Measurements from ENCODE around the gene CSF3R.

The CSF3R gene

DNA sequence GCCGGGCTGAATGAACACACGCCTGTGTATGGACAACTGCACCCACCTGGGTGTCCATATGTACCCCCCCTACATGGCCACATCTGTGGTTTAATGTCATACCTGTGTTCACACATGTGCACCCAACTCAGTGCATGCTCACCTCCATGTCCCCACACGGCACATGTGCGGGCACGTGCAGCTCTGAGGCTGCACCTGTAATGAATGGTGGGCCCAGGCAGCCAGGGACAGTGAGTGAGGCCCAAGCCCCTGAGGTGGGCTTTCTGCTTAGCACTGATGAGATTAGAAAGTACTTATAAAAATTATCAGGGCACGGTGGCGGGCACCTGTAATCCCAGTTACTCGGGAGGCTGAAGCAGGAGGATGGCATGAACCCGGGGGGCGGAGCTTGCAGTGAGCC lies 42.5 kb upstream of the CSF3R start:
- DNase-seq (ENCODE audit: insufficient read length, low spot score) (no peak), FAIRE-seq (no peak)
- TF ChIP-seq, protein P1, sequence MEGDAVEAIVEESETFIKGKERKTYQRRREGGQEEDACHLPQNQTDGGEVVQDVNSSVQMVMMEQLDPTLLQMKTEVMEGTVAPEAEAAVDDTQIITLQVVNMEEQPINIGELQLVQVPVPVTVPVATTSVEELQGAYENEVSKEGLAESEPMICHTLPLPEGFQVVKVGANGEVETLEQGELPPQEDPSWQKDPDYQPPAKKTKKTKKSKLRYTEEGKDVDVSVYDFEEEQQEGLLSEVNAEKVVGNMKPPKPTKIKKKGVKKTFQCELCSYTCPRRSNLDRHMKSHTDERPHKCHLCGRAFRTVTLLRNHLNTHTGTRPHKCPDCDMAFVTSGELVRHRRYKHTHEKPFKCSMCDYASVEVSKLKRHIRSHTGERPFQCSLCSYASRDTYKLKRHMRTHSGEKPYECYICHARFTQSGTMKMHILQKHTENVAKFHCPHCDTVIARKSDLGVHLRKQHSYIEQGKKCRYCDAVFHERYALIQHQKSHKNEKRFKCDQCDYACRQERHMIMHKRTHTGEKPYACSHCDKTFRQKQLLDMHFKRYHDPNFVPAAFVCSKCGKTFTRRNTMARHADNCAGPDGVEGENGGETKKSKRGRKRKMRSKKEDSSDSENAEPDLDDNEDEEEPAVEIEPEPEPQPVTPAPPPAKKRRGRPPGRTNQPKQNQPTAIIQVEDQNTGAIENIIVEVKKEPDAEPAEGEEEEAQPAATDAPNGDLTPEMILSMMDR (IDR thresholded peaks at IDR 0.05; ENCODE audit: insufficient read depth, missing control alignments), result no peak

DNA sequence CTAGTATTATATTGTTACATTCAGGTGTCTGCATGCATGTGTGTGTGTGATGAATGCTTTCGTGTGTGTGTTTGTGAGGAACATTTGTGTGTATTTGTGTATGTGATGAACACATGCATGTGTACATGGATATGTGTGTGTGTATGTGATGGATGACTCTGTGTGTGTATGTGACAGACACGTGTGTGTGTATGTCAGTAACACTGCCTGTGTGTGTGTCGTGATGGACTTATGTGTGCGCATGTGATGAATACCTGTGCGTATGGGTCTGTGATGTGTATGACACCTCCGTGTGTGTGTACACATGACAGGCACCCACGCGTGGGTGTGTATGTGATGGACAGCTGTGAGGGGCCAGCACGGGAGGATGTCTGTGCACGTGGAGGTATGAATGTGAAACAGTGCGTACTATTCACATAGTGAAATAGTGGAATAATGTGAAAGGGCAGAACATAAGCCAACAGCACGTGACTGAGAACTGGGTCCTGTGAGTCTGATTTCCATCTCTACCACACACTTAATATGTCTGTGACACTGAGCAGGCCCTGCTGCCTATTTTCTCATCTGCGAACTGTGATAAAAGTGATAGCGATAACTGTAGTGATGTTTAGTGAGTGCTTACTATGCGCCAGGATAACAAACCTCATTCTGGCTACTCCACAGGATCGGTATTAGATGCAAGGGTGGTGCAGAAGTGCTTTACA lies 41.8 kb upstream of the CSF3R start:
- no peak for DNase-seq (ENCODE audit: insufficient read length, low spot score)
- TF ChIP-seq, protein P1 (IDR thresholded peaks at IDR 0.05; ENCODE audit: insufficient read depth, missing control alignments), result no peak
- no peak for FAIRE-seq

DNA sequence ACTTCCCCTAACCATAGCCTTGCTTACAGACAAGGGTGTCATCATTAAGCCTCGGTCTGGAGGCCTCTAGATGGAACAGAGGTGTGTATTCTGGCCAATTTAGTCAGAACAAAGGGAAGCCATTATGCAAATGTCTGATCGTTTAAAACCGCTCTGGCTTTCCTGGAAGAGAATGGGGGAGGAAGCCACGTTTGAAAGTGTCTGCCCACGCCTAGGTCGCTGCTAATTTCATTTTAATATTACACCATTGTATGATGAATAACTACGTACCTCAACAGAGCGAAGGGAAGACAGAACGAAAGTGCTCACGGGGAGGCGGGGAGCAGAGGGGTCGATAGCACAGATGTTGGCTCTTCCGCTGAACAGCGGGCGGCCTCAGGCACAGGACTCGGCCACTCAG lies 41.1 kb upstream of the CSF3R start:
- TF ChIP-seq, protein P1 (IDR thresholded peaks at IDR 0.05; ENCODE audit: insufficient read depth, missing control alignments), result no peak
- no peak for FAIRE-seq
- no peak for DNase-seq (ENCODE audit: insufficient read length, low spot score)

DNA sequence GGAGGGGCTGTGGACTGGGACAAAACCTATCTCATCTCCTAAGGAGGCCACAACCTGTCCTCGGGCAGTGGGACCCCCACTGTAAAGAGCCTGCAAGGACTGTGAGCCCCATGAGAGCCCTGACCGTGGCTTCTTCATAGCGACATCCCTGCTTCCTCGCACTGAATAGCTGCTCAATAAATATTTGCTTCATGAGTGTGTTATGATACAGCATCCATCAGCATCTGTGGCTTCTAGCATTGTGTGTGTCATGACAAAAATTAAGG lies 40.5 kb upstream of the CSF3R start:
- no peak for DNase-seq (ENCODE audit: insufficient read length, low spot score)
- TF ChIP-seq, protein P1 (IDR thresholded peaks at IDR 0.05; ENCODE audit: insufficient read depth, missing control alignments), result no peak
- FAIRE-seq, result no peak

DNA sequence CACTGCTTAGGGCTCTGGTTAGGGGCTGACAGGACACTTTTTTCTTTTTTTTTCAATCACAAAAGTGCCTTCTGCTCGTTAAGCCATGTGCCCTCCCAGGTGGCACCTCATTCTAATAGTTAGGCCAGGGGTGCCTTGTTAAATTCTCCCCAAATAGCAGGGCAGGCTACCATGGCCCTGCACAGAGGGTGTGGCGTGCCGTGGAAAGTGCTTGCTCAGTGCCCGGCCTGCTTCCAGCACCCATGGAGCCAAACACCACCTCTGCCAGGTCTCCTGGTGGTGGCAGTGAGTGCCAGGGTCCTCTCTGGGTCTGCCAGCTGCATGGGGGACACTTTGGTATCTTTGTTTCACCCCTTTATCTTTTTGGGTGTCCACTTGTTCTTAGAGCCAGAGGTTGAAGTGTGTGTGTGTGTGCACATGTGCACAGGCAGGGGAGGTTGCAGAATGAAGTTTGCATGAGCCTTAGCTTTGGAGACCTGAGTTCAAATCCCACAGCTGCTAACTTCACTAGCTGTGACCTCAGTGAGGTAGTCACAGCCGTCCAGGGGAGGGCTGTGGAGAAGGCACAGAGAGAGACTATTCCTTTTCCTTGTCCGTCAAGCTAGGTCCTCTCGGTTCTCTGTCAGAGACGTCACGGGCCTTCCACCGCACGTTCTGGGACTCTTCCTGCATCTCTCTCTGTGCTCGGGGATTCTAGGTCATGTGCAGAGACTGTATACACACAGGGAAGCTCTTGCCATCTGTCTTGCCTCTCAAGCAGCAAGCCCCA lies 39.9 kb upstream of the CSF3R start:
- FAIRE-seq (no peak), DNase-seq (ENCODE audit: insufficient read length, low spot score) (no peak)
- TF ChIP-seq, protein P1 (IDR thresholded peaks at IDR 0.05; ENCODE audit: insufficient read depth, missing control alignments), result no peak

DNA sequence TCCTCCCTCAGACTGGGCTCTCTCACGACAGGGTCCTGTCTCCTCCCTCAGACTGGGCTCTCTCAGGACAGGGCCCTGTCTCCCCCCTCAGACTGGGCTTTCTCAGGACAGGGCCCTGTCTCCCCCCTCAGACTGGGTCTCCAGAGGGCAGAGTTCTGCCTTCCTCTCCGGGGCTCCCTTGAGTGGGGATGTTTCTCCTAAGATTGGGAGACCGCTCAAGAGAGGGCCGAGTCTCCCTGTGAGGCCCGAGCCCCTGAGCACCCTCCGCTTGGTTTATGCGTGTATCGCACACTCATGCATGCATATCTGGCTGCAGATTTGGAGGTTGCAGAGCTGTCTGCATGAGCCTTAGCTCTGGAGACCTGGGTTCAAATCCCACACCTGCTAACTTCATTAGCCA lies 39.3 kb upstream of the CSF3R start:
- DNase-seq (ENCODE audit: insufficient read length, low spot score) (no peak), FAIRE-seq (no peak)
- TF ChIP-seq, protein P1 (IDR thresholded peaks at IDR 0.05; ENCODE audit: insufficient read depth, missing control alignments), result no peak

DNA sequence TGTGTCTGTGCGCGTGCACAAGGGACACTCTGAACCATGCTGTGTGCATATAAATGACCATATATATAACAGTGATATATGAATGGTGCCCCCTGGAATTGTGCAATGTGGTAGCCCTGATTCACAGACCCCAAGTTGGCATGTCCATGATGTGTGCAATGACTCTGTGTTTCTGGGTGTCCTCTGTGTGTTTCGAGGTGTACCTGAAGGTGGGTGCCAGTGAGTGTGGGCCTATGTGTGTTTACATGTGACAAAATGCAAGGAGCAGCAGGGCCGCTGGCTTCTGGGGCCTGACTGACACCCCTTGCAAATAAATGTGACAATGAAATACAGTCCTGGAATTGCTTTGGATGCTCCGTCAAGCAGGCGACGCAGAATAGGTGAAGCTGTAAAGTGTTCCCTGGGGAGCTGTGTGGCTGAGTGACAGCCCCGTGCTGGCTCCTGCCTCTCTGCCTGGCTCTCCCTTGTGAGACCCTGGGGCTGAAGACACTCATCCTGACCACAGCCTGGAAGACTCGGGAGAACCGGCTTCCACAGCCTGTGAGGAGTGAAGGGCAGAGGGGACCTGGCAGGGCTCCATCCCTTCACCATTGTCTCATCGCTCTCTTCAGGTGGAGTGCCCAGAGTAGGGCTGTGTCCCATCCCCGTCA lies 38.2 kb upstream of the CSF3R start:
- TF ChIP-seq, protein P1 (IDR thresholded peaks at IDR 0.05; ENCODE audit: insufficient read depth, missing control alignments), result no peak
- FAIRE-seq, result no peak
- DNase-seq (ENCODE audit: insufficient read length, low spot score), result no peak

All from D721Med (cell line).